Brain microvascular endothelial cell (primary cell): ENCODE data around the gene LRRC38.

Experiments used
- DNase-seq: peaks from one replicate; pipeline ENCODE4 v3.0.0-alpha.2; 2020
- H3K27ac ChIP-seq: fragments of 250-450 bp; sonication (Bioruptor Pico); 2 replicates; pipeline ENCODE4 v1.5.1; 2020; ENCODE audit warnings: mild to moderate bottlenecking, moderate library complexity
- H3K27me3 ChIP-seq: fragments of 250-450 bp; sonication (Bioruptor Pico); replicated peaks from 2 replicates; pipeline ENCODE4 v1.5.1; 2020; ENCODE audit warnings: mild to moderate bottlenecking
- H3K36me3 ChIP-seq: fragments of 250-450 bp; sonication (Bioruptor Pico); replicated peaks from 2 replicates; pipeline ENCODE4 v1.5.1; 2020; ENCODE audit warnings: mild to moderate bottlenecking
- H3K4me3 ChIP-seq: 2 replicates; pipeline ENCODE4 v1.5.1; 2011; ENCODE audit warnings: low read depth, mild to moderate bottlenecking, control low read depth, low read length, moderate library complexity
- CTCF ChIP-seq: IDR thresholded peaks from 2 replicates; pipeline ENCODE4 v1.5.1; 2011; ENCODE audit warnings: low read depth, mild to moderate bottlenecking, moderate library complexity, low read length, control low read depth, inconsistent platforms; ENCODE audit errors: missing control alignments
- in situ Hi-C: cut with HindIII; loops from 2 replicates; pipeline ENCODE4 v1.10.0; 2017; ENCODE audit warnings: low sequenced_read_pairs, low pct_ligation_motif_present

The LRRC38 gene

GRCh38 chr1:13549521-13549920 lies 35.7 kb upstream of the LRRC38 start:
- Histone ChIP-seq H3K4me3 (no peak overlapping the region), H3K36me3 (no peaks in the 10 kb centered on the region), H3K27me3 (no peaks in the 10 kb centered on the region), H3K27ac (no peak overlapping the region)
- no peak for TF ChIP-seq CTCF
- DNase-seq: no peak
- in situ Hi-C loops: no loop called here

- Histone ChIP-seq H3K27ac (no peak overlapping the region), H3K36me3 (no peaks in the 10 kb centered on the region), H3K27me3 (no peaks in the 10 kb centered on the region), H3K4me3 (no peak overlapping the region)
- no peak for DNase-seq
- in situ Hi-C loops: no loop called here
- TF ChIP-seq CTCF: no peak
Observed at GRCh38 chr1:13549021-13549420, 35.2 kb upstream of the LRRC38 start.

- DNase-seq: no peak
- Histone ChIP-seq H3K4me3 (no peak overlapping the region), H3K27ac (no peak overlapping the region), H3K36me3 (no peaks in the 10 kb centered on the region), H3K27me3 (no peaks in the 10 kb centered on the region)
- in situ Hi-C loops: no loop called here
- no peak for TF ChIP-seq CTCF
Observed at GRCh38 chr1:13548281-13548680, 34.5 kb upstream of the LRRC38 start.

- Histone ChIP-seq H3K36me3 (no peaks in the 10 kb centered on the region), H3K4me3 (no peak overlapping the region), H3K27ac (no peak overlapping the region), H3K27me3 (no peaks in the 10 kb centered on the region)
- no peak for DNase-seq
- TF ChIP-seq CTCF: no peak
- in situ Hi-C loops: no loop called here
Observed at GRCh38 chr1:13546791-13547190, 33.0 kb upstream of the LRRC38 start.

- no peak for DNase-seq
- no peak for TF ChIP-seq CTCF
- Histone ChIP-seq H3K27ac (no peak overlapping the region), H3K27me3 (no peaks in the 10 kb centered on the region), H3K36me3 (no peaks in the 10 kb centered on the region), H3K4me3 (no peak overlapping the region)
- in situ Hi-C loops: no loop called here
Observed at GRCh38 chr1:13544221-13544556, 30.4 kb upstream of the LRRC38 start.

GRCh38 chr1:13543451-13544220 lies 29.8 kb upstream of the LRRC38 start:
- Histone ChIP-seq H3K36me3 (no peaks in the 10 kb centered on the region), H3K27ac (no peak overlapping the region), H3K27me3 (no peaks in the 10 kb centered on the region), H3K4me3 (no peak overlapping the region)
- peak; percentile 18 for TF ChIP-seq CTCF
- in situ Hi-C loops: no loop called here
- no peak for DNase-seq
